HuH-7 (cell line): ENCODE data around the gene ALDH1A3.

Experiments used
- DNase-seq: peaks from one replicate; pipeline ENCODE4 v3.0.0; 2011; ENCODE audit warnings: low spot score

ALDH1A3 gene

DNA sequence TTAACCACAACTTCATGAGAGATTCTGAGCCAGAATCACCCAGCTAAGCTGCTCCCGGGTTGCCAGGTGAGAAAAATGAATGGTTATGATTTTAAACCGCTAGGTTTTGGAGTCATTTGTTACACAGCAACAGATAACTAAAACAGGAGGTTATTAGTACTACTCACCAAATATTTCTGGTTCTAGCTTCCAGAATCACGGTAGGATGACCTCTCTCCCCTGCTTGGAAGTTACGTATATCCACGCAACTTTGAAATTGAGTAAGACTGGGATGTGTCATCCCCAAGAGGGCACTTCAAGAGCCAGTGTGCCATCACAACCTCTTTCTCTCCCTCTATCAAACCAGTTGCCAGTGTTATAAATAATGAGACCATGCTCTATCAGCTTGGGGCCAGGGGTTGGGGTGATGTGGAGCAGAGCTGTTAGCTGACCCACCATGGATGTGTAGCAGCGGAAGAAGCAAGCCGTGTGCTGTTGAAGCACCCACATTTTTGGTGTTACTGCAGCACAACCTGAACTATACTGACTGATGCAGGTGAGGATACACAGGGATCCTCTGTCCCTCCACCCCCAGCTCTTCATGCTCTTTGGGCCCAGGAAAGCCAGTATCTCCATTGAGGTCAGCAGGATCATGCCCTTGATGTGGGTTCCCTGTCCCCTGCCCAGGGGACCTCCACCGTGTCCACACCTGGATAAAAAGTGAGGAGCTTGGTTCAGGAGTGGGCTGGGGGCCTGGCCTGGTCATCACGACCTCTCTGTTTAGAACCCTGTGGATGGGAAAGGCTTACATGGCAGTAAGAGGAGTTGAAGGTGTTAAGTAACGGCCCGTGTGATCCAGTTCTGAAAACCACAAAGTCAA, 19.4 kb upstream of the ALDH1A3 start:
- no peak for DNase-seq

DNA sequence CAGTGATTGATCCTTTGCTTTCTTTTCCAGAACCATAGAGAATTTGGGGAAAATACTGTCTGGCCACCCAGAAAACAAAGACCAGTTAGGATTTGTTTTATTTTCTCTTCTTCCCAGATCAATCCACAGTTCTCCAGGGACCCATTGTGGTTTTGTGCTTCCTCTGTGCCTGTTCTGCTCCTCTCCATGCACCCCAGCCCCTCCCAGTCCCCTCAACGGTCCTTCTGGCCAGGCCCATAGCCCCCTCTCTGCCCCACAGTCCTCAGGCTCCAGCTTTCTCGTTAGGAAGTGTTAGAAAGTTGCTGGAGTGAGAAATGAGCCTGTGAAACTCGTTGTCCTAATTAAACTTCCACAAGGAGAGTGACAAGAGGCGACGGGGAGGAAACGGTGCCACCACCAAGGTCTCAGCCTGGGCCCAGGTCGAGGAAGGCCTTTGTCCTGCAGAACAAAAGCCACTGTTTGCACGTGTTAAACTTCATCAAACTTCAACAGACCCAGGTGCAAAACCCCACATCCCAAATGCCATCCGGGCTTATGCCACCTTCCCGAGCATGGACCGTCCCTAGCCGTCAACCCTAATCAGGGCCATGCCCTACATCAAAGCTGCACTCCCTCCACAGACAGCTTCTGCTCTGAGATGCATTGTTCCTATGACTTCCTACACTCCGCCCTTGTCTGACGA, 18.7 kb upstream of the ALDH1A3 start:
- no peak for DNase-seq

DNA sequence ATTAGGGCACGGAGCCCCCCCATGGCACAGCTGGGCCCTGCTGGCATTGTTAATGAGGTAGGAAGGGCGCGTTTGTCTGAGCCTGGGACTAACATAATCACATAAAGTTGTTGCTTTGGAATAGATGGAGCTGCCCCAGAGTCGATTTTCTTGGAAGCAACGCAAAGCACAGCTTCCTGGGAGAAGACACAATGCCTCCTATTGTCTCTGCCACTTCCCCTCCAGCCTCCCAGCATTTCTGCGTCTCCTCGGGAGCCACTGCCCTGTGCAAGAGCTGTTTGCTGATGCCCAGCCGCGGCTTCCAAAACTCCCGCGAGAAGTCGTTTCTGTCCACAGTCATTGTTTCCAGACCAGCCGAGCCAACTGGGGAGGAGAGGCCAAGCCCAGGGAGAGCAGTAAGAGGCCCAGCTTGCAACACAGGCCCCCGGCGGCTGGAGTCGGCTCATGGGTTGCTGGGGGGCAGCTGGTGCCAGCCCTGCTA, 18.1 kb upstream of the ALDH1A3 start:
- DNase-seq: no peak

DNA sequence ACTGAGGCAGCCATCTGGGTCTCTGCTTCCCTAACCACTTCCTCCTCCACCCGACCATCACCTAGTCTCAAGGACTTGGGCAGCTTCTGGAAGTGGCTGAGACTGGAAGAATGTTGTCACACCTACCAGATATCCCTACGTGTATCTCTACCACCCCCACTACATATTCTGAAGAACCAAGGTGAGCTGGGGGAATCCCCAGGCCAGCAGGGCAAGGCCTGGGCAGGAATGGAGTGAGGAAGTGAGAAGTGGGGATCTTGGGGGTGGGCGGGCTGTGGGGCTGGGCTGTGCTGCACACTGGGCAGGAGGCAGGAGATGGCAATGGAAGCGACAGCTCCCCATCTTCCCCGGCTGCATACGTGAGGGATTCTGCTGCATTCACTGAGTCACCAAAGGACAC, 17.5 kb upstream of the ALDH1A3 start:
- no peak for DNase-seq

DNA sequence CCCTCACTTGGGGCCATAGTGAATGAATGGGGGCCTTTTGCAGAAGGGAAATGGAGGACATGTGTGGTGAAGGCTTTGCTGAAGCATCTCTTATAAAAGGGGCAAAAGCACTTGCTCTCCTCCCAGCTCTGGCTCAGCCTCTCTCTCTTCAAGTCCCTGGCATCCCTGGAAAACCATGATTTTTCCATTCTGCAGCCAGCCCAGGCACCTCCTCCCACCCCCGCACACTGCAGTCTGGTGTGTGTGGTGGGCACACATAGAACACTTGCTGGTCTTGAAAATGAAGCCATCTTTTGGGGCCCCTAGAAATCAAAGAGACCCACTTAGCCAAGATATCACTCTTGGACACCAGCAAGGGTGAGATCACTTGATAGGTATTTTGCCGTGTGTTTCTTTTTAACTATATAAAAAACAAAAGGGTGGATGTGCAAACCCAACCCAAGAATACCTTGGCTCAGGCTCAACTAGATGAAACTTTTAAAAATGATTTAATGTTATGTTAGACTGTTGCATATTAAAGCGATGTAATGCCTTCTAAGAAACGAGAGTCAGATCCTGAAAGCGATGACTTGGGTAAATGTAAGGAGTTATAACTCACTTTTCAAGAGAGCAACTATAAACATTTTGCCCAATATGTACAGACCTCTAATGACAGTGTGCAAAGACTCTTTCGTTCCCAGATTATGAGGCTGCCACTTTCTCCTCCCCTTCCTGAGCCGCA, 16.4 kb upstream of the ALDH1A3 start:
- no peak for DNase-seq

DNA sequence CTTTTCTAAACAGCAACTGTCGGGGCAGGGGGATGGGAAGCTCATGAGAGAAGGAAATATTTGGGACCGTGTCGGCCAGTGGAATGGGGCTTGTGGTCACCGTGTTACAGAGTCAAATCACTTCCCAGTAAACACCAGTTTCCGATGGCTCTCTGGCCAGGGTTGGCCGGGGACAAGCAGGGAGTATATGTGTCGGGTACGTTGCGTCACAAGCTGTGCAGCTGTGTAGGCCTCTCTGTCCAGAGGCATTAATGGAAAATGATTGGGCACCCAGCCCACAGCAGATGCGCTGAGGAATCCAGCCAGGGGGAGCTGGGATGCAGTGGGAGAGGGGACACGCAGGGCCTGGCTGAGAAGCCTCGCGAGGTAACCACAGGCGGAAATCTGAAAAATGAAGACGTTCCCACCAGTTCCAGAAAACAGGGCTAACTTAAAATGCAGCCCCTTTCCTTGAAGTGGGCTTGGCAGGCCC, 15.8 kb upstream of the ALDH1A3 start:
- no peak for DNase-seq

DNA sequence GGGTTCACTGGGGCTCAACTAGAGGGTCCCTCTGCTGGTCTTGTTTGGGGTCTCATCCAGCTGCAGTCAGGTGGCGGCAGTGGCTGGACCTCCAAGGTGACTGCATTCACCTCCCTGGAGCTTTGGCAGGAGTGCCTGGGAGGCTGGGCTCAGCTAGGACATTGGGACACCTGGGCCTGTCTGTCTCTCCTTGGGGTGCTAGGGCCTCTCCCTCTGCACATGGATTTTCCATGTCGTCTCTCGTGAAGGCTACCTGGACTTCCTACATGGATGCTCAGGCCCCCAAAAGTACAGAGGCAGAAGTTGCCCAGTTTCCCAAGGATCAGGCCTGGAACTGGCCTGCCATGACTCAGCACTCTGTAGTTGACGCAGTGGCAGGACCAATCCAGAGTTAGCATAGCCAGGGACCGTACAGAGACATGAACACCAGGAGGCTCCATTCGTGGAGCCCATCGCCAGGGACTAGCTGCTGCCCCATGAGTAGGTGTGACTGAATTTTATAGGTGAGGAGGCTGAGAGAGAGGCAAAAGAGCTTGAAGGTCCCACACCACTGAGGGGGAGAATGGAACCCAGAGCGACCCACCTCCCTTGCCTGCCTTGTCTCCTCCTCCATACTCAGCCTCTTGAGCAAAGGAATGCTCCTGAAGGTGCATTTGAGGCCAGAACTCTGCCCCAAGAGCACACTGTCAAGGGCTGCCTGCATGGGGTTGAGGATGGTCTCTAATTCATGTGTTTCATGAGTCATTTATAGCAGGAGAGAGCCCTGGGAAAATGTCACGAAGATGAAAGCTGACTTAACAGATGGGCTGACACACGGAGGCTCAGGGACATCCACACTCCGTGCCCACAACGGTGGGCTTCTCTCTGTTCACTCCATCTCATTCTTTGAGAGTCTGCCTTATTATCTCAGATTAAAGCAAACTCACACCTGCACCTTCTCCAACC, 13.0 kb upstream of the ALDH1A3 start:
- no peak for DNase-seq

DNA sequence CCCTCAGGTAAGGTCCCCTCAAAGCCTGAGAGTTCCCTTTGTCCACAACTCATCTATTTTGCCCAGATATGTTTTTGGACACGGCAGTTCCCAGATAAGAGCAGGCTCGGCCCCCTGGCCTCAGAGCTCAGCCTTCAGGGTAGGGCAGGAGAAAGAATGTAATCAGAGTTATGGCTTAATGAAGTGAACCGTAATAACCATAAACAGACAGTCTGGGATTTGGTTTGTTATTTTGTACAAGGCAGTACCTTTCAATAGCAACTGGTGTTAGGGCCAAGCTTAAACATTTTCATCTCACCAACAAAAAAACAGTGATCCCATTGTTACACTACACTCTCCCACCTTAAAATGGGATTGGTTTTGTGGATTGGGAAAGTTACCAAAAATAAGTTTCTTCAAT, 12.2 kb upstream of the ALDH1A3 start:
- DNase-seq: no peak

DNA sequence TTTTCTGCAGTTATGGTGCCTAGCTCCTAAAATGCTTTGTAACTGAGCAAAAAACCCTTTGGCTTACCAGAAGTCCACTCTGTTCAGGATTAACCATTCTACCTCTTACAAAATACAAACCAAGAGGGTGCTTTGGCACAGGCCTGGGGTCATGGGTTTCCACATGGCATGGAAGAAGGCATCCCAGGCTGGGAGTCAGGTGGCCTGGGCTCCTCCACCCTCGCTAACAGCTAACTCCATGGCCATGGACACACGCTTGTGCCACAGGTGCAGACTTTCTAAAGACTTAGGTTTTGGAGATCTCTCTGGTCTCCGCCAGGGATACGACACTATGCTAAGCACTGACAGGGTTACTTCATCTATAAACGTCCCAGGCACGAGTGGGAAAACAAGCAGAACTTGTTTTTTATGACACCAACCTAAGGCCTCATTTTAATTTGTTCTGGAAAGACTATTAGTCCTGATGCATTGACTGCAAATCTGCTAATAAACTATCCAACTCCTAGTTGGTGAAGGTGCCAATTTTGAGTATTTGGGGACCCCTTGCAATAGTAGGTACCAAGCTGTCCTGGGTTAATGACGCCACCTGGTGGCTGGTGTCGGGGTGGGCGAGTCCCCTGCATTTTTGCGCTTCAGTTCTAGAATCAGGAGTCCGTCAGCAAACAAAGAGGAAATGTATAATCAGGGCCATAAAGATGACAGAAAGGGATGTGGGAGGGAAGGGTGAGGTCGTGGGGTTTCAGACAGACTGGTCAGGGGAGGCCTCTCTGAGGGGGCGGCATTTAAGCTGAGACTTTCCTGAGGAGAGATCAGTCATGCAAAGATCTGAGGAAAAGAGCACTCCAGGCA, 10.3 kb upstream of the ALDH1A3 start:
- no peak for DNase-seq

DNA sequence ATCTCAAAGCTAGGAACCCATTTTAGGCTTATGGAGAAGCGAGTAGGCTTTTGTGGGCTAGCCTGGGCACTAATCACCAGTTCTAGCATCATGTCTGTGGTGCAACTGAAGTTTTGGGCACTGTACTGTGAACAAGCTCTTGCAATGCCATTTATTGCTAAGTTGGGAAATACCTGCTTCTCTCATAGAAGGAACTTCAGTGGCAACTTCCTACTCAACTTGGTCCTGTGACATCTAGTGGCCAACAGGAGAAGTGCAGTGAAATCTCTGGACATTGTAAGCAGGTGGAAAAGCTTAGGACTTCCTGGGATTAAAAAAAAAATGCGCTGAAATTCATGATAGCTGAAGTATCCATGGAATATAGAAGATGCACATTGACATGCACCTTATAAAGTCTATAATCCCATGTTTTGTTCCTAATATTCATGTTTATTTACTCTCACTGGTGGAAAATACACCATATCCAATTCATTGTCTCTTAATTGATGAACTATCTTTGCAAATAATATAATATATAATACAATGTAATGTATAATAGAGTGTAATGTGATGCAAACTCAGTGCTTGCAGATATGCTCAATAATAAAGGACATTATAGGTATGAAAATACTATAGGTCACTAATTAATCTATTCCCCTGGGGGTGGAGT, 6.5 kb upstream of the ALDH1A3 start:
- DNase-seq: peak; percentile 84

DNA sequence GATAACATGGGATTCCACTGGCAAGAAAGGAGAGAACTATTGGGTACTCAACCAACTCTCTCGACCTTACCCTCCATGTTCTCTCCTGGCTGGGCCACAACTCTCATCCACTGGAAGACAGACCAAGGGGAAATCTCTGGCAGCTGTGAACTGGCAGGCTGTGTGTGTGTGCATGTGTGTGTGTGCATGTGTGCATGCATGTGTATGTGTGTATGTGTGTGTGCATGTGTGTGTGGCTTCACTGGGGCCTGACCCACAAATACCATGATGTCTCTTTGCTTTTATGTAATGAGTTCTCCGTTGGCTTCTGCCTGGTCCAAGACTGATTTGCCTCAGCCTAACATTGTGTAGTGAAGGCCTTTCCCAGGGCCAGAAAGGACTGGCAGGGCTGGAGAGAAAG, 4.1 kb upstream of the ALDH1A3 start:
- no peak for DNase-seq

DNA sequence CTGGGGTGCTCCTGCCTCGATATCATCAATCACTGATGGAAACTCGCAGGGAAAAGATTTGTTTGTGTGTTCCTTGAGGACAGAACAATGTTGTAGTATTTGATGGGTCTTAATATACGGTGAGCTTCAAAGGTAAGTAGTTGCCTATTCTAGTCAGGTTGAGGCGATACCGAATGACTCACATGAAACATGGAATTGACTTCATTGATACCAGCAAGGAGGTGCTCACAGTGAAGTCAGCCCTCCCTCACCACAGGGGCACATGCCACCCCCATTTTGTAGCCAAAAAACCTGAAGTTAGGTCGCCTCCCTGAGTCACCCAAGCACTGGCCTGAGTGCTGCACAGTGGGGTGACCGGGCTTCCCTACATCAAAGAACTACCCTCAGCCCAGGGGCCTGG, 3.7 kb upstream of the ALDH1A3 start:
- DNase-seq: no peak

DNA sequence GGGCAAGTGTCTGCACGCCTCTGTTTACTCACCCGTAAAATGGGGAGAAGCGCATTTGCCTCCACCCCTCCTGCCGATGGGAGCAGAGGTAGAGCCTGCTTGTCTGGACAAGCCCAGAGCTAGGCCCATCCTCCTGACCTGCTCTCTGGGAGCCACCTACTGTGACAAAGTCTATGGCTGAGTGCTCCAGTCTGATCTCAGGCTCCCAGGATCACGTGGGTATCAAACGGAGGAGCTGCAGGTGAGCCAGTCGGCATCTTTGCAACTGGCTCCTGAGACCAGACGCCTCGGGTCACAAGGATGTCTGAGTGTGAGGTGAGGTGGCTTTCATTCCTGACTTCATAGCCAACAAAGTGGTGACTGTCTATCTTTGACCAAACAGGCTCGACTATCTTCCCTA, 2.1 kb upstream of the ALDH1A3 start:
- no peak for DNase-seq

DNA sequence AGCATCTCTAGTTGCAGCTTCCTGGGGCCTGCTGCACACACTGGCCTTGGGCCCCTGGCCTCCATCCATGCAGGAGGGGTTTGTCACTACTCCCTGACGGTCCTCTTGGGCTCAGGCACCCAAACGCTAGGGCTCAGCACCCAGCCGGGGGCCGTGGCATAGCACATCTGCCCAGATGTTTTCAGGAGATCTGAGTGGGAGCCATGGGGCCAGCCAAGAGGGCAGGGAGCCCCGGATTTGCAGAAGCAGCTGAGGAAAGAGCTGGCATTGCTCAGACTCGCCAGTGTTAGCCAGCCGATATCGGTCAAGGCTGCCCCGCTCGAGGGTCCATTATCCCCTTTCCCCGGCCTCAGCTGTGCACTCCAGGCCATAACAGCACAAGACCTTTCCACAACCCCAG, 1.5 kb upstream of the ALDH1A3 start:
- no peak for DNase-seq

DNA sequence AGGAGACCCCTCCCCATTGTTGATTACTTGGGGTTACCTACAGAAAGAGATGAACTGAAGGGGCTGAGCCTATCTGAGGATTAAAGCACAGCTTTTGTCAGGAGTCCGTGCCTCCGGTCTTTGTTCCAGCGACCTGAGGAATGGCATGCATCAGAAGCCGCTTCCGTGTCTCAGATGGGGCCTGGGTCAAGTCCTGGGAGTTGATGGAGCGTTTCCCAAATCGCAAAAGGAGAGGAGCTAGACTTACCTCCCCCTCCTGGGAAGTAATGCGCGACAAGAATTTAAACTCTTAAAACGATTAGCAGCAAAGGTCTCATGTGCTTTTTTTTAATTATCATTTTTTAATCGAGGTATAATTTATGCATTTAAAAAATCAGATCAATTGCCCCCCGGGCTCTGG, 983 bp upstream of the ALDH1A3 start:
- DNase-seq: no peak

DNA sequence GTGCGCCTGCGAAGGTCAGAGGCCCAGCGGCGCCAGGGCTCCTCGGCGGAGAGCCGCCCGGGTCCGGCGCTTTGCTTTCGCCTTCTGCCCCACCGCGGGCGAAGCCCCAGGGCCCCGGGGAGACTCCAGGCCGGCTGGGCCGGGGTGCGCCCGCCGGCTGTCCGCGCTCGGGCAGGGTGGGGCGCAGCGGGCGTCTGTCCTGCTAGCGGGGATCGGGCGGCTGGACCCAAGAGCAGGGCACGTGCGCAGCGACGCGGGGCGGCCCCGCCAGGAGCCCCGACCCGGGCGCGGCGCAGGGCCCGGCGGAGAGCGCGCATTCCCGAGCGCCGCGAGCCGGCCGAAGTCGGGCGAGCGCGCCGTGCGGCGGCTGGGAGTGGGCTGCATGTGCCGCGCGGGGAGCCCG, 569 bp upstream of the ALDH1A3 start:
- DNase-seq: no peak

DNA sequence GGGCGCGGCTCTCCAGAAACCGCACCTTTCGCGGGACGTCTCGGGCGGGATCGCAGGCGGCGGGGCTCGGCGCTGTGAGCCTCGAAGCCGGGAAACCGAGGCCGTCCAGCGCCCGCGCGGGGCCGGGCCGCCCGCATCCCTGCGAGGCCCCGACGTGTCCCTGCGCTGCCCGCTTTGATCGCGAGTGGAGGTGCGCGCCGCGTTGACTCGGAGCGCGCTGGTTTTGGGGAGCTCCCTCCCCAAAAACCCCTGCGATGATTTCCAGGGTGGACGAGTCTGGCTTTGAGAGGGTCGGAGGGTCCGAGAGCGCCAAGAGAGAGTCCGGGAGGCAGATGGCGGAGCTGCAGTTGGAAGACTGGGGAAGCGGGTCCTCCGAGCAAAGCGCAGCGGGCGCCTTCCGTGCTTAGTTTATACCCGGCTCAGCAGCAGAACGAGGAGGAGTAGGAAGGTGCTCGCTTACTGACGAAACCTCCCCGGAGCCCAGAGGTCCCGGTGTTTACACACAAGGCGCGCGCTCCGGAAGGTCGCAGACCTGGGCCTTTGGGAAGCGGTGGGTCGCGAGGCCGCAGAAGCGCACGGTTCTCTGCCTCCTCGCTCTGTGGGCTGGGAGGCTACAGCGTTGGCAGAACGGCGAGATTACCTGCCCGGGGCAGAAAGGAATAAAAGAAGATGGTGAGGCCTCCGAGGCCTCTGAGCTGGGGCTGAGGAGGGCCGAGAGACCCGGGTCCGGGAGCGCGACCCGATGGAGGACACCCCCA, 687 bp downstream of the ALDH1A3 start:
- DNase-seq: no peak

DNA sequence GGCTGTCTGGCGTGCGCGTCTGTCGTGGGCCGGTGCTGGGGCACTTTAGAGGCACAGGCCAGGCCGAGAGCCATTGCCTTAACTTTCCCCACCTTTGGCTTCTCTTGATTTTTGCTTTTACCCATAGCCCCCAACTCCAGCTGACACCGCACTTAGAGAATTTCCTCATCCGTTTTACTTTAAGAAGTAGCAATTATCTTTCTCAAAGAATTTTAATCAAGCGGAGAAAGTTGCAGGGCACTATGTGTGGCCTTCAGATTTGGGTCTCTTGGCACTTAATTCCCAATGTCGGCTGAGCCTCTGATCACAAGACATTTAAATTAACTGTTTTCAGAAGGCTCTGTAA, 1.2 kb downstream of the ALDH1A3 start:
- DNase-seq: no peak

DNA sequence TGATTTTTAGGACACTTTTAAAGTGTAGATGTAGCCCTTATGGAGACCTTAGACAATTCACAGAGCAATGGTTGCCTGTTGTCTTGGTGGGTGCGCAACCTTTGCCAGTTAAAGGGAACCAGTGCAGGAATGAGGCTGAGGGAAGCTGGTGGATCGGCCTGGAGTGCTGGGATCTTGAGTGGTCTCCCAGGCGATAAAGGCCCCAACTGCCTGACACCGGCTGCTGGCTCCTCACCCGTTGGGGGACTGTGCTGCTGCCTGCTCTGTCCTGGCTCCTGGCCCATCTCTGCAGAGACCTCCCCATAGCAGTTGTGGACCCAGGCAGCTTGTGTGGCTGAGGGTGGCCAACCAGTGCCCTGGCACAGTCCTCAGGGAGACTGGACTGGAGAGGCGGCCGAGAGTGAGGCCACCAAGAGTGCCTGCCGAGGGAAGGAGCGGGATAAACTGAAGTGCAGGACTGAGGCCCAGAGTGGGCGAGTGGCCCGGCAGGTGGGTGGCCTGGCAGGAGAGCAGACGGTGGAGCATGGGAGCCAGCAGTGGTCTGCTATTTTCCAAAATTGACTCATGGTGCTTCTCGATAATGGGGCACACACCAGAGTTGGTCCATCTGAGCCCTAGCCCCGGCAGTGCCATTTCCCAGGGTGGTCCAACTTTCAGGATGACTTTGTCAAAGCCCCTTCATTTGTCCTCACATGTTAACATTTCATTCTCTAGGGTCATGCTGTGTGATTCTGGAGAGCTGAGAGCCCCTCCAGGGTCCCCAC, 2.1 kb downstream of the ALDH1A3 start:
- no peak for DNase-seq
